SK-N-SH (cell line): ENCODE data around the gene SIRT3. TPM values are rescaled to one million over a fixed set of nuclear protein-coding genes. Genes with fewer than 3 reads are reported as not detected.

Source experiments
- CTCF ChIA-PET: fragments of 300-600, 350-600 bp; formaldehyde crosslinking; extraction: SDS; loops from one replicate; lab custom pipeline; 2021; lab: Yijun Ruan, JAX
- POLR2A ChIA-PET: fragments of 350-600 bp; sonication (Branson Sonifier 250); formaldehyde crosslinking; extraction: SDS; loops from one replicate; lab custom pipeline; 2020; ENCODE audit warnings: antibody characterized with exemption, inconsistent platforms; lab: Yijun Ruan, JAX
- DNase-seq: peaks from one replicate; pipeline ENCODE4 v3.0.0; 2012
- H2AFZ ChIP-seq: fragments of 200-600 bp; sonication (generic); 2 replicates; pipeline ENCODE4 v1.8.1; 2016; ENCODE audit warnings: antibody characterized with exemption, mild to moderate bottlenecking, low read depth
- H3F3A ChIP-seq: fragments of 200-600 bp; sonication (generic); replicated peaks from 2 replicates; pipeline ENCODE3; 2016; ENCODE audit warnings: antibody characterized with exemption, mild to moderate bottlenecking; ENCODE audit not compliant: insufficient read depth
- H3K27ac ChIP-seq, 2 experiments: fragments of 200-500 bp in 1 of 2; fragments of 200-600 bp in 1 of 2; sonication (Bioruptor generic) in 1 of 2; sonication (generic), shearing (Covaris generic) in 1 of 2; 2 replicates each; pipeline versions ENCODE4 v1.5.1 to v1.6.1; 2014 to 2016; ENCODE audit warnings: low read depth in 2 of 2, inconsistent platforms in 1 of 2, low read length in 1 of 2, mild to moderate bottlenecking in 1 of 2, mixed read lengths in 1 of 2
- H3K27me3 ChIP-seq: fragments of 200-600 bp; sonication (generic), shearing (Covaris generic); 2 replicates; pipeline ENCODE4 v1.6.1; 2016; ENCODE audit warnings: mixed run types; ENCODE audit not compliant: insufficient read depth
- H3K36me3 ChIP-seq, 2 experiments: fragments of 200-500 bp in 1 of 2; fragments of 200-600 bp in 1 of 2; sonication (Bioruptor generic) in 1 of 2; sonication (generic) in 1 of 2; replicated peaks in 1 of 2; 2 replicates each; pipeline versions ENCODE3 to v1.5.1; 2014 to 2016; ENCODE audit warnings: low read length in 1 of 2, mild to moderate bottlenecking in 1 of 2; ENCODE audit not compliant: insufficient read depth in 2 of 2, control insufficient read depth in 1 of 2
- H3K4me1 ChIP-seq, 2 experiments: fragments of 200-500 bp in 1 of 2; fragments of 200-600 bp in 1 of 2; sonication (Bioruptor generic) in 1 of 2; sonication (generic), shearing (Covaris generic) in 1 of 2; 2 replicates each; pipeline versions ENCODE4 v1.5.1 to v1.6.1; 2014 to 2016; ENCODE audit warnings: low read depth in 1 of 2, low read length in 1 of 2, mixed run types in 1 of 2; ENCODE audit not compliant: insufficient read depth in 2 of 2, control insufficient read depth in 1 of 2
- H3K4me2 ChIP-seq: fragments of 200-600 bp; sonication (generic), shearing (Covaris generic); 2 replicates; pipeline ENCODE4 v1.6.1; 2017; ENCODE audit warnings: mixed run types
- H3K4me3 ChIP-seq, 2 experiments: fragments of 200-500 bp in 1 of 2; fragments of 200-600 bp in 1 of 2; sonication (Bioruptor generic) in 1 of 2; sonication (generic), shearing (Covaris generic) in 1 of 2; 2 replicates each; pipeline versions ENCODE4 v1.5.1 to v1.8.1; 2014 to 2016; ENCODE audit warnings: low read depth in 2 of 2, inconsistent platforms in 1 of 2, low read length in 1 of 2, mild to moderate bottlenecking in 1 of 2, mixed read lengths in 1 of 2, moderate library complexity in 1 of 2
- H3K79me2 ChIP-seq: fragments of 200-600 bp; sonication (generic); 2 replicates; pipeline ENCODE4 v1.8.1; 2017; ENCODE audit warnings: mild to moderate bottlenecking; ENCODE audit not compliant: insufficient read depth
- H3K9ac ChIP-seq: fragments of 200-600 bp; sonication (generic); 2 replicates; pipeline ENCODE4 v1.6.1; 2017; ENCODE audit warnings: mixed run types
- H3K9me2 ChIP-seq: fragments of 200-600 bp; sonication (generic); 2 replicates; pipeline ENCODE4 v1.6.1; 2017; ENCODE audit warnings: mixed run types
- H3K9me3 ChIP-seq: fragments of 200-600 bp; sonication (generic); 2 replicates; pipeline ENCODE4 v1.6.1; 2017; ENCODE audit warnings: mixed run types, mild to moderate bottlenecking, moderate library complexity
- H4K20me1 ChIP-seq: fragments of 200-600 bp; sonication (generic); 2 replicates; pipeline ENCODE4 v1.6.1; 2017; ENCODE audit warnings: mild to moderate bottlenecking, mixed run types; ENCODE audit not compliant: insufficient read depth
- CHD2 ChIP-seq: fragments of 150-350 bp; IDR thresholded peaks from 2 replicates; pipeline ENCODE4 v1.6.1; 2018; ENCODE audit warnings: low read length; ENCODE audit not compliant: partially characterized antibody
- ELF1 ChIP-seq: IDR thresholded peaks from 2 replicates; pipeline ENCODE4 v1.4.0; 2012
- EP300 ChIP-seq, 2 experiments: IDR thresholded peaks; 2 replicates each; pipeline versions ENCODE4 v1.4.0 to v1.6.1; 2012; ENCODE audit warnings: borderline replicate concordance in 1 of 2, low read depth in 1 of 2, low read length in 1 of 2
- EZH2phosphoT487 ChIP-seq: fragments of 200-600 bp; sonication (generic); IDR thresholded peaks from 2 replicates; pipeline ENCODE4 v1.6.1; 2017; ENCODE audit warnings: low read depth, mixed run types, mild to moderate bottlenecking, antibody characterized with exemption, moderate library complexity, borderline replicate concordance
- FOXM1 ChIP-seq: IDR thresholded peaks from 2 replicates; pipeline ENCODE4 v1.4.0; 2012; ENCODE audit warnings: low read depth, mild to moderate bottlenecking
- GATA2 ChIP-seq: sonication (generic); formaldehyde crosslinking; IDR thresholded peaks from 2 replicates; pipeline ENCODE4 v1.5.0; 2020; ENCODE audit warnings: mild to moderate bottlenecking, missing genetic modification reagents
- JUND ChIP-seq: IDR thresholded peaks from 2 replicates; pipeline ENCODE4 v1.4.0; 2012
- MAX ChIP-seq: IDR thresholded peaks from 2 replicates; pipeline ENCODE4 v1.4.0; 2012; ENCODE audit warnings: low read depth
- MXI1 ChIP-seq: IDR thresholded peaks from 2 replicates; pipeline ENCODE4 v1.6.1; 2012; ENCODE audit warnings: mild to moderate bottlenecking, low read depth, low read length, improper control_type of control experiment
- POLR2AphosphoS5 ChIP-seq: IDR thresholded peaks from 2 replicates; pipeline ENCODE4 v1.6.1; 2012; ENCODE audit warnings: low read depth, low read length
- RAD21 ChIP-seq: IDR thresholded peaks from 2 replicates; pipeline ENCODE4 v1.6.1; 2012; ENCODE audit warnings: mild to moderate bottlenecking, low read length
- RCOR1 ChIP-seq: fragments of 150-350 bp; IDR thresholded peaks from 2 replicates; pipeline ENCODE4 v1.6.1; 2017; ENCODE audit warnings: antibody characterized with exemption, low read length
- REST ChIP-seq: IDR thresholded peaks from 2 replicates; pipeline ENCODE4 v1.6.1; 2012; ENCODE audit warnings: mild to moderate bottlenecking, low read depth, low read length, moderate library complexity
- RFX5 ChIP-seq: IDR thresholded peaks from 2 replicates; pipeline ENCODE4 v1.6.1; 2012; ENCODE audit warnings: mild to moderate bottlenecking, improper control_type of control experiment, low read length
- RXRA ChIP-seq: IDR thresholded peaks from 2 replicates; pipeline ENCODE4 v1.4.0; 2012; ENCODE audit warnings: low read depth, mild to moderate bottlenecking, borderline replicate concordance
- SIN3A ChIP-seq: IDR thresholded peaks from 2 replicates; pipeline ENCODE4 v1.6.1; 2012; ENCODE audit warnings: low read depth, mild to moderate bottlenecking, low read length, moderate library complexity, borderline replicate concordance
- WGBS: methylation state at CpG from one replicate; pipeline ENCODE4 v1.1.6; 2017; ENCODE audit warnings: low lambda C conversion rate; 5-methylcytosine and 5-hydroxymethylcytosine counted together
- polyA plus RNA-seq, 3 experiments: library from polyadenylated mRNA; depleted of rRNA; stranded (reverse); fragments of >200 nt; gene quantifications; 2 replicates each; pipeline ENCODE4 v1.2.3, GENCODE V29; 2012
- TF ChIP-seq, protein P1 (sequence below): IDR thresholded peaks from 2 replicates; pipeline ENCODE4 v1.4.0; 2012; ENCODE audit warnings: low read depth, borderline replicate concordance
- TF ChIP-seq, protein P2 (sequence below): fragments of 150-350 bp; IDR thresholded peaks from 2 replicates; pipeline ENCODE4 v1.6.1; 2016; ENCODE audit warnings: mild to moderate bottlenecking, low read depth, low read length

Gene SIRT3
- polyA plus RNA-seq, 1 of the 3 experiments (the other 2 are of a cell fraction), result 34.4 TPM

DNA sequence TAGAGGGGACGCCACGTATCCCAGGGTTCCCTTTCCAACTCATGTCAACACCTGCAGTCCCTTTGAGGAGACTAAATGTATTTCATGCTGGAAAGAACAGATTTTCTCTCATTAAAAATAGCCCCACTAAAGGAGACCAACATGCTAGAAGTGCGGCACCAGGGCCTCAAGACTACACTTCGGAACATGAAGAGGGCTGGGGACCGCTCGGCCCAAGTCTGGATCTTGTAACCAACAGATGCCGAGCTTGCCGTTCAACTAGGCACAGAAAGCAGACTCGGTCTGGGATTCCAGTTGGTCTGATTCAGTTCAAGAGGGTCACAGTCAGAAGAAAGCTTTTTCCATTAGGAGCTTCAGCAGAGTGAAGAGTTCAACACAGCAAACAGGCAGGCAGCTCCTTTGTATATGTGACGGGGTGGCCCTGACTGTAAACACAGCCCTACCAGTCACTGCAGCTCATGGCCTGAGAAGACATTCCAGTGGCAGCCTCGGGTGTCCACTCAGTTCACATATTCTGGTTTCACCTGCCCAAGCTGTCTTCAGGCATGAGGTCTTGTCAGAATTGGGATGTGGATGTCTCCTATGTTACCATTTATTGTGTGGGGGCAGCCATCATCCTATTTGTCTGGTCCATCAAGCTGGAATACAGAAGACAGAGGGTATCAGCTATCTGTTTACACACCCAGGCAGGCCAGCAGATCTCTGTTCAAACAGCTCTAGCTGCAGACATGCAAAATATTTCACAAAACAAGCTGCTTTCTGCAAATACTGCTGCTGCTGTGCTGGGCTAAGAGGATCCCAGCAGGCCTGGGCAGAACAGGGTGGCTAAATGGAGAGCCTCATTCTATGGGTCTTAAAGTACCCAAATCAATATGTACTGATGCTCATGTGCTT, 19.8 kb downstream of the SIRT3 start (continued):
- TF ChIP-seq, protein P1, sequence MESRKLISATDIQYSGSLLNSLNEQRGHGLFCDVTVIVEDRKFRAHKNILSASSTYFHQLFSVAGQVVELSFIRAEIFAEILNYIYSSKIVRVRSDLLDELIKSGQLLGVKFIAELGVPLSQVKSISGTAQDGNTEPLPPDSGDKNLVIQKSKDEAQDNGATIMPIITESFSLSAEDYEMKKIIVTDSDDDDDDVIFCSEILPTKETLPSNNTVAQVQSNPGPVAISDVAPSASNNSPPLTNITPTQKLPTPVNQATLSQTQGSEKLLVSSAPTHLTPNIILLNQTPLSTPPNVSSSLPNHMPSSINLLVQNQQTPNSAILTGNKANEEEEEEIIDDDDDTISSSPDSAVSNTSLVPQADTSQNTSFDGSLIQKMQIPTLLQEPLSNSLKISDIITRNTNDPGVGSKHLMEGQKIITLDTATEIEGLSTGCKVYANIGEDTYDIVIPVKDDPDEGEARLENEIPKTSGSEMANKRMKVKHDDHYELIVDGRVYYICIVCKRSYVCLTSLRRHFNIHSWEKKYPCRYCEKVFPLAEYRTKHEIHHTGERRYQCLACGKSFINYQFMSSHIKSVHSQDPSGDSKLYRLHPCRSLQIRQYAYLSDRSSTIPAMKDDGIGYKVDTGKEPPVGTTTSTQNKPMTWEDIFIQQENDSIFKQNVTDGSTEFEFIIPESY, result no peak
- TF ChIP-seq POLR2AphosphoS5 (no peak), RAD21 (no peak), JUND (no peak), GATA2 (CRISPR knock-in tag) (no peak), SIN3A (no peak), RXRA (no peak)

DNA sequence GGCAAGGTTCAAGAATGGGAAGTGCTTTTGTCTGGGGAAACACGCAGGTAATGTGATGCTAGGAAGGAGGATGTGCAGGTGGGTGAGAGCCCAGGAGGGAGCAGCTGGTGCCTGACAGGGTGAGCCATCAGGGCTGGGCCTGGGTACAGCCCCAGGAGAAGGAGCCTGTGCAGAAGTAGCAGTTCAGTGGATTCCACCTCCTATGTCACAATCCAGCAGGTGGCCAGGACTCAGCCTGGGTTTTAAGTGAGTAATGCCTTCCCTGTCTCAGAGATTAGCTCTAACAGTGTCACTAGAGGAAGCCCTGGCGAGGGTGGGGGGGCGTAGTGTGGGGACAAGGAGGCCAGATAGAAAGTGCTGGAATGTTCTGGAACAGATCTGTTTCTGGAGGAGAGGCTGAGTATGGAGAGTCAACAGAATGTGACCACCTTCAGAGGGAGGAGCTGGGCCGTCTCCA, 20.5 kb downstream of the SIRT3 start:
- Histone ChIP-seq H3K9ac (no peak overlapping the region), H3K36me3 (peaks cover 31 to 54% of the 10 kb centered on the region in 2 experiments), H3K9me3 (no peaks in the 10 kb centered on the region), H4K20me1 (peaks cover 8% of the 10 kb centered on the region; the same call in 1 of the 2 replicates), H3K4me3 (no peak overlapping the region), H3K27ac (no peak overlapping the region), H3F3A (peaks cover 18% of the 10 kb centered on the region), H3K4me1 (peaks cover 0 to 4% of the 10 kb centered on the region in 2 experiments; a peak in 1 of 4 replicates), H3K9me2 (no peaks in the 10 kb centered on the region), H3K79me2 (peaks cover 19% of the 10 kb centered on the region), H3K27me3 (no peaks in the 10 kb centered on the region), H2AFZ (no peak overlapping the region), H3K4me2 (no peak overlapping the region)
- CTCF ChIA-PET, result interaction anchor here (1.5 kb wide), 1 partner anchor 35 kb away, joined by 4 read pairs; no protein-coding TSS in a partner anchor
- 84% methylated on average over 4 of the region's 4 CpGs for WGBS
- no peak for DNase-seq
- POLR2A ChIA-PET, result interaction anchor here (1.2 kb wide), 1 partner anchor 8 kb away, joined by 4 read pairs; the partner anchor contains the start of genes BET1L and RIC8A
- TF ChIP-seq CHD2 (no peak), RXRA (no peak), RCOR1 (no peak), EP300 (IDR thresholded peaks at IDR 0.05; ENCODE audit: borderline replicate concordance in 1 of 2, low read depth in 1 of 2, low read length in 1 of 2) (no peak), ELF1 (no peak), POLR2AphosphoS5 (no peak), SIN3A (no peak), MAX (no peak), MXI1 (no peak), RAD21 (no peak), REST (no peak), FOXM1 (no peak), EZH2phosphoT487 (no peak), RFX5 (no peak)
- TF ChIP-seq, protein P1, result no peak
- TF ChIP-seq, protein P2, sequence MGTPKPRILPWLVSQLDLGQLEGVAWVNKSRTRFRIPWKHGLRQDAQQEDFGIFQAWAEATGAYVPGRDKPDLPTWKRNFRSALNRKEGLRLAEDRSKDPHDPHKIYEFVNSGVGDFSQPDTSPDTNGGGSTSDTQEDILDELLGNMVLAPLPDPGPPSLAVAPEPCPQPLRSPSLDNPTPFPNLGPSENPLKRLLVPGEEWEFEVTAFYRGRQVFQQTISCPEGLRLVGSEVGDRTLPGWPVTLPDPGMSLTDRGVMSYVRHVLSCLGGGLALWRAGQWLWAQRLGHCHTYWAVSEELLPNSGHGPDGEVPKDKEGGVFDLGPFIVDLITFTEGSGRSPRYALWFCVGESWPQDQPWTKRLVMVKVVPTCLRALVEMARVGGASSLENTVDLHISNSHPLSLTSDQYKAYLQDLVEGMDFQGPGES, result no peak
